Left lung (tissue), 10 donors: ENCODE data around the gene SPTLC3. TPM values are rescaled to one million over a fixed set of nuclear protein-coding genes. Genes with fewer than 3 reads are reported as not detected.

Experiments used
- ATAC-seq: fragments of 200-7000 bp; cut with Tn5 transposase; one replicate; pipeline ENCODE4 v1.9.1; 2020; ENCODE audit warnings: moderate library complexity
- DNase-seq, 4 donors: peaks; one replicate each; pipeline ENCODE4 v3.0.0-alpha.2; 2013 to 2020
- H3K27ac ChIP-seq, 2 donors: fragments of 200-600 bp; sonication (generic) in 1 of 2; one replicate each; pipeline versions ENCODE4 v1.5.0 to v1.8.0; 2020 to 2021
- H3K27me3 ChIP-seq, 2 donors: fragments of 200-600 bp; sonication (generic) in 1 of 2; one replicate each; pipeline versions ENCODE4 v1.5.0 to v1.8.0; 2020 to 2021
- H3K36me3 ChIP-seq, 2 donors: fragments of 200-600 bp; sonication (generic) in 1 of 2; one replicate each; pipeline versions ENCODE4 v1.5.0 to v1.8.0; 2020 to 2021
- H3K4me1 ChIP-seq, 2 donors: fragments of 200-600 bp; one replicate each; pipeline ENCODE4 v1.8.0; 2021
- H3K4me3 ChIP-seq, 2 donors: fragments of 200-600 bp; sonication (generic) in 1 of 2; one replicate each; pipeline versions ENCODE4 v1.5.0 to v1.8.0; 2020 to 2021; ENCODE audit warnings: mild to moderate bottlenecking in 1 of 2
- H3K9me3 ChIP-seq, 2 donors: fragments of 200-600 bp; sonication (generic) in 1 of 2; one replicate each; pipeline versions ENCODE4 v1.5.0 to v1.8.0; 2020 to 2021
- intact Hi-C, 2 donors: fragments of 100-400 bp; cut with DNase I; formaldehyde crosslinking; loops; one replicate each; pipeline versions ENCODE4 v1.11.2 to v1.14.2; 2022
- polyA plus RNA-seq, 6 donors: library from polyadenylated mRNA; unstranded; fragments of 120-200 nt; gene quantifications; one replicate each; pipeline ENCODE4 v1.2.1, GENCODE V29; 2013; ENCODE audit not compliant: insufficient read length in 6 of 6
- total RNA-seq, 2 donors: library from RNA; stranded (reverse); fragmentation: NEBNext Ultra II Directional; extraction: Animal tissue kit (Norgen Biotek cat#: 25700); gene quantifications; one replicate each; pipeline ENCODE4 v1.2.1, GENCODE V29; 2021
- TF ChIP-seq, protein P1 (sequence below), 2 donors: fragments of 200-600 bp; sonication (generic) in 1 of 2; IDR thresholded peaks; one replicate each; pipeline versions ENCODE4 v1.5.0 to v1.8.0; 2021; ENCODE audit warnings: antibody characterized with exemption in 2 of 2
- donor health status: DM: no; HTN: yes; CAD: no.
- donor health status: DM: no; HTN: no; CAD: no.

Gene SPTLC3
- total and polyA plus RNA-seq, 8 donors = 10.4 to 25.0 (median 13.9) TPM

DNA sequence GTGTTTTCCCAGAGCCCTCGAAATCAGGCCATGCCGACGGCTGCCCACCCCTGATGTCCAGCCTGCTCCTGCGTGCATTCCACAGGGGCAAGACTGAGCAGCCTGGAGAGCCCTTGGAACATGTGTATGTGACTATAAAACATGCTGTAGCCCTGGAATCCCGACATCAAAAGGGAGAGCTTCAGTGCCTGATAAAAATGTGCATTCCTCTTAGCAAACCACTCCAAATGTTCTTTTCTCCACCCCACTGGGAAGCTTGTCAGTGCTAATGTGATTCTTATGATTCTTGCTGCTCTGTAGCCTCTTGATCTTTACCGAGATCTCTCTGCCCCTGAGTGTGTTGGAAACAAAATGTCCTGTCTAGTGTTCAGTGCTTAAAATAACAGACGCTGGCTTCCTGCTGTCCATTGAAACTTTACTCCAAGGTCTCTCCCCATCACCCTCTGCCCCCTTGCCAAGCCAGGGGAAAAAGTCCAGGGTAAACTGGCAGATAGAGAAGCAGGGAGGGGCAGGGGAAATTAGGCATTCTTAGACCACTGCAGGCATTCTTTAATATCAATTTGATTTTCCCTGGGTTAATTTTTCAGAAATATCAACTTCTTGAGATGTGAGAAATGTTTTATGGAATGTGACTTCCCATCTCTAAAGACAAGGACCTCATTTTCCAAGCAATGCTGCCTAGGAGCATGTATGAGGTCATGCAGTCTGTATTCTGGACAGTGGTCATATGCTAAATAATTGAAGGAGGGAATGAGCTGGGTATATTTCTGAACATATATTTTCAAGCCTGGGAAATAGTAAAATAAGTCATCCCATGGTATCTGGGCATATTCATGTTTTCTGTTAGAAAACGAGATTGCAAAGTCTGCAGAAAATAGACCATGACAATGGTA lies 138.5 kb downstream of the SPTLC3 start:
- intact Hi-C loops = no loop called here
- no peak overlapping the region for H3K27ac ChIP-seq
- DNase-seq = no peak

GRCh38 chr20:13147971-13148370 lies 139.2 kb downstream of the SPTLC3 start:
- TF ChIP-seq, protein P1, sequence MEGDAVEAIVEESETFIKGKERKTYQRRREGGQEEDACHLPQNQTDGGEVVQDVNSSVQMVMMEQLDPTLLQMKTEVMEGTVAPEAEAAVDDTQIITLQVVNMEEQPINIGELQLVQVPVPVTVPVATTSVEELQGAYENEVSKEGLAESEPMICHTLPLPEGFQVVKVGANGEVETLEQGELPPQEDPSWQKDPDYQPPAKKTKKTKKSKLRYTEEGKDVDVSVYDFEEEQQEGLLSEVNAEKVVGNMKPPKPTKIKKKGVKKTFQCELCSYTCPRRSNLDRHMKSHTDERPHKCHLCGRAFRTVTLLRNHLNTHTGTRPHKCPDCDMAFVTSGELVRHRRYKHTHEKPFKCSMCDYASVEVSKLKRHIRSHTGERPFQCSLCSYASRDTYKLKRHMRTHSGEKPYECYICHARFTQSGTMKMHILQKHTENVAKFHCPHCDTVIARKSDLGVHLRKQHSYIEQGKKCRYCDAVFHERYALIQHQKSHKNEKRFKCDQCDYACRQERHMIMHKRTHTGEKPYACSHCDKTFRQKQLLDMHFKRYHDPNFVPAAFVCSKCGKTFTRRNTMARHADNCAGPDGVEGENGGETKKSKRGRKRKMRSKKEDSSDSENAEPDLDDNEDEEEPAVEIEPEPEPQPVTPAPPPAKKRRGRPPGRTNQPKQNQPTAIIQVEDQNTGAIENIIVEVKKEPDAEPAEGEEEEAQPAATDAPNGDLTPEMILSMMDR (IDR thresholded peaks at IDR 0.05) = no peak
- no peak overlapping the region for H3K27ac ChIP-seq
- peak; percentile 26 for ATAC-seq
- no peaks in the 10 kb centered on the region for H3K36me3 ChIP-seq
- intact Hi-C loops = no loop called here
- H3K27me3 ChIP-seq = no peaks in the 10 kb centered on the region
- H3K4me1 ChIP-seq = peaks cover 3 to 11% of the 10 kb centered on the region in 2 donors
- H3K9me3 ChIP-seq = no peaks in the 10 kb centered on the region
- DNase-seq = no peak
- no peak overlapping the region for H3K4me3 ChIP-seq

More for the DNA sequence above, 138.5 kb downstream of the SPTLC3 start:
- no peaks in the 10 kb centered on the region for H3K36me3 ChIP-seq
- ATAC-seq = peak; percentile 60
- H3K4me3 ChIP-seq = no peak overlapping the region
- peaks cover 3 to 11% of the 10 kb centered on the region in 2 donors for H3K4me1 ChIP-seq
- TF ChIP-seq, protein P1 (IDR thresholded peaks at IDR 0.05) = no peak
- no peaks in the 10 kb centered on the region for H3K9me3 ChIP-seq
- no peaks in the 10 kb centered on the region for H3K27me3 ChIP-seq

GRCh38 chr20:13148402-13148801 lies 139.6 kb downstream of the SPTLC3 start:
- no peaks in the 10 kb centered on the region for H3K9me3 ChIP-seq
- H3K36me3 ChIP-seq = no peaks in the 10 kb centered on the region
- H3K4me1 ChIP-seq = peaks cover 3 to 11% of the 10 kb centered on the region in 2 donors
- ATAC-seq (peak; percentile 63), DNase-seq (no peak)
- H3K27ac ChIP-seq = no peak overlapping the region
- no peaks in the 10 kb centered on the region for H3K27me3 ChIP-seq
- TF ChIP-seq, protein P1 (IDR thresholded peaks at IDR 0.05) = no peak
- no peak overlapping the region for H3K4me3 ChIP-seq
- intact Hi-C loops = no loop called here

DNA sequence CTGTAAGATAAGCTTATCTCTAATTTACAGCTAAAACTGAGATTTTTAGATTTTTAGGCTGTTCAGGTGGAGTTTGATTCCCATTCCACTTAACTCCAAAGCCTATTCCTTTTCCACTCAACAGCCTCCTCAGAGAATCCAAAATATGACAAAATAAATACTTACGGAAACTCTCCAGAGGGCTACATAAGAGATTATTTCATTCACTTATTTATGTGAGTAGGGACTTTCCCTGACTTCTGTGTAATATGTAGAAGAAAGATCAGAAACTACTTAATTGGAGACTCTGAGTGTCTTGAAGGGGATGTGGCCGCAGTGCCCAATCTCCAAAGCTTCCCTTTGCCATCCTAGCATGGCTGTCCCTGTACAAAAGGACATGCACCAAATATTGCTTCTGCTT lies 140.2 kb downstream of the SPTLC3 start:
- TF ChIP-seq, protein P1 (IDR thresholded peaks at IDR 0.05) = no peak
- H3K27me3 ChIP-seq = no peaks in the 10 kb centered on the region
- H3K9me3 ChIP-seq = no peaks in the 10 kb centered on the region
- no peak overlapping the region for H3K4me3 ChIP-seq
- no peak overlapping the region for H3K27ac ChIP-seq
- H3K36me3 ChIP-seq = peaks cover 0 to 4% of the 10 kb centered on the region in 2 donors
- intact Hi-C loops = no loop called here
- DNase-seq = no peak
- H3K4me1 ChIP-seq = peaks cover 3 to 11% of the 10 kb centered on the region in 2 donors
- ATAC-seq = peak; percentile 73

DNA sequence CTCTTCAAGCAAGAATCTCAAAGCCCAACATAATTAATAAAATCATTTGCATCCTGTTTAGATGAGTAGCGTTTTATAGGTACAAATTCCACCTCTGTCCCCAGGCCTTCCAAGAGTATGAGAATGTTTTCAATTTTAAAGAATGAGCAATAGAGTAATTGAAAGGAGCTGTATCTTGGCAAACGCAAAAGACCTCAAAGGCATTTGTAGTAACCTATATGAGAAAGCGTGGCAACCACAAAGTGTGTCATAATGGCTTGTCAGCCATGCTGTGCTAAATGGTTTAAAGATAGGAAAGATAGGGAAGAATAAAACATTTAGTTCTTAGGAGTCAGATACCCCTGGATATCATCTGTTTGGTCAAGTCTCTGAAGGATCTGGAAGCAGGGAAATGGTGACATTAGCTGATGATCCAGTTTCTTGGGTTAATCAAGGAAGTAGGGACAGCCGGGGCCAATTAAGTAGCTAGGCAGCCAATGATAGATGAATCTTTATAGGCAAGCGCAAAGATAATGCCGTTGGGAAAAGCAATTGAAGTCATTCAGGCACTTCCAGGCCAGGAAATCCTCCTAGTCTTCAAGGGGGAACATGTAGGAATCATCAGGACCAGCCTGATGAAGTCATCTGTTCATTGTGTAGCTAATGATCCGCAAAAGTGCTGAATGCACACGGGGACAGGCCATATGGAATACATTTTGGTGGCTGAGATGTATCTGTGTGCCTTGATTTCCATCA lies 140.8 kb downstream of the SPTLC3 start:
- ATAC-seq (no peak), DNase-seq (no peak)
- intact Hi-C loops = no loop called here
- H3K9me3 ChIP-seq = no peaks in the 10 kb centered on the region
- no peak overlapping the region for H3K27ac ChIP-seq
- TF ChIP-seq, protein P1 (IDR thresholded peaks at IDR 0.05) = no peak
- H3K4me1 ChIP-seq = peaks cover 3 to 11% of the 10 kb centered on the region in 2 donors
- H3K27me3 ChIP-seq = no peaks in the 10 kb centered on the region
- peaks cover 0 to 5% of the 10 kb centered on the region in 2 donors for H3K36me3 ChIP-seq
- no peak overlapping the region for H3K4me3 ChIP-seq
